ENCODE measurements around the gene MORN1. TPM values are rescaled to one million over a fixed set of nuclear protein-coding genes. Genes with fewer than 3 reads are reported as not detected.
A peak's percentile ranks its signal among the peaks of the same experiment; 100 is the strongest.

The MORN1 gene
- total RNA-seq, 1 experiment from 2014 or later: 47.8 TPM

- Histone ChIP-seq H3K79me2 (ENCODE audit: low read depth) (no peaks in the 10 kb centered on the region), H4K20me1 (ENCODE audit: insufficient read depth) (no peaks in the 10 kb centered on the region), H2AFZ (no peak overlapping the region), H3K36me3 (ENCODE audit: low read depth) (no peaks in the 10 kb centered on the region), H3F3A (ENCODE audit: insufficient read depth, low read depth) (no peaks in the 10 kb centered on the region), H3K27me3 (ENCODE audit: insufficient read depth, low read depth) (no peaks in the 10 kb centered on the region), H3K4me1 (replicated peaks; ENCODE audit: insufficient read depth) (no peaks in the 10 kb centered on the region; the same call in 1 of the 2 replicates), H3K9me3 (ENCODE audit: insufficient read depth, low read depth) (no peaks in the 10 kb centered on the region), H3K27ac (no peak overlapping the region), H3K4me3 (no peak overlapping the region), H3K9me2 (ENCODE audit: insufficient read depth) (no peaks in the 10 kb centered on the region), H3K4me2 (no peak overlapping the region)
- BruUV-seq (replicated peaks): no TSS peak
- TF ChIP-seq EZH2 (IDR thresholded peaks at IDR 0.05; ENCODE audit: low read depth) (no peak), CTCF (conservative IDR thresholded peaks at IDR 0.05) (no peak)
- intact Hi-C loops (cut with micrococcal nuclease; ENCODE audit: unreplicated experiment): no loop called here
- ChIA-PET POLR2A (ENCODE audit: unreplicated experiment) (no interaction called here), CTCF (no interaction called here)
- DNase-seq: peak; percentile 24 to 40
Observed at GRCh38 chr1:2372551-2373490, 18.5 kb downstream of the MORN1 start.

GRCh38 chr1:2368053-2368744 lies 23.2 kb downstream of the MORN1 start:
- Histone ChIP-seq H3K27me3 (ENCODE audit: insufficient read depth, low read depth) (no peaks in the 10 kb centered on the region), H3K4me2 (no peak overlapping the region), H3K9me3 (ENCODE audit: insufficient read depth, low read depth) (peaks cover 7% of the 10 kb centered on the region; the same call in 1 of the 2 replicates), H3K4me1 (replicated peaks; ENCODE audit: insufficient read depth) (no peaks in the 10 kb centered on the region; the same call in 1 of the 2 replicates), H3F3A (ENCODE audit: insufficient read depth, low read depth) (no peaks in the 10 kb centered on the region), H3K4me3 (no peak overlapping the region), H3K27ac (no peak overlapping the region), H3K36me3 (ENCODE audit: low read depth) (no peaks in the 10 kb centered on the region), H2AFZ (no peak overlapping the region), H3K9me2 (ENCODE audit: insufficient read depth) (no peaks in the 10 kb centered on the region), H3K79me2 (ENCODE audit: low read depth) (no peaks in the 10 kb centered on the region), H4K20me1 (ENCODE audit: insufficient read depth) (no peaks in the 10 kb centered on the region)
- POLR2A ChIA-PET (ENCODE audit: unreplicated experiment): no interaction called here
- peak in 1 of 2 experiments; percentile 20 for DNase-seq
- intact Hi-C loops (cut with micrococcal nuclease; ENCODE audit: unreplicated experiment): no loop called here
- BruUV-seq (replicated peaks): no TSS peak
- CTCF ChIA-PET: interaction anchor here (0.6 kb wide), 2 partner anchors 18 to 66 kb away, joined by 3 to 7 read pairs; no protein-coding TSS in a partner anchor
- no peak for TF ChIP-seq EZH2 (IDR thresholded peaks at IDR 0.05; ENCODE audit: low read depth)
- TF ChIP-seq CTCF (conservative IDR thresholded peaks at IDR 0.05): no peak

- no peak overlapping the region for H2AFZ ChIP-seq
- ChIA-PET POLR2A (ENCODE audit: unreplicated experiment) (no interaction called here), CTCF (no interaction called here)
- no peaks in the 10 kb centered on the region for H3K79me2 ChIP-seq (ENCODE audit: low read depth)
- H3K9me3 ChIP-seq (ENCODE audit: insufficient read depth, low read depth): peaks cover 7% of the 10 kb centered on the region; the same call in 1 of the 2 replicates
- H3K27me3 ChIP-seq (ENCODE audit: insufficient read depth, low read depth): no peaks in the 10 kb centered on the region
- H4K20me1 ChIP-seq (ENCODE audit: insufficient read depth): no peaks in the 10 kb centered on the region
- H3K4me2 ChIP-seq: no peak overlapping the region
- no peaks in the 10 kb centered on the region for H3K4me1 ChIP-seq (replicated peaks; ENCODE audit: insufficient read depth)
- H3K27ac ChIP-seq: no peak overlapping the region
- BruUV-seq (replicated peaks): no TSS peak
- no peak for DNase-seq
- H3K36me3 ChIP-seq (ENCODE audit: low read depth): no peaks in the 10 kb centered on the region
- intact Hi-C loops (cut with micrococcal nuclease; ENCODE audit: unreplicated experiment): no loop called here
- TF ChIP-seq EZH2 (IDR thresholded peaks at IDR 0.05; ENCODE audit: low read depth): no peak
- TF ChIP-seq CTCF (conservative IDR thresholded peaks at IDR 0.05): no peak
- no peak overlapping the region for H3K4me3 ChIP-seq
- H3F3A ChIP-seq (ENCODE audit: insufficient read depth, low read depth): no peaks in the 10 kb centered on the region
- H3K9me2 ChIP-seq (ENCODE audit: insufficient read depth): no peaks in the 10 kb centered on the region
Observed at GRCh38 chr1:2363847-2364513, 27.4 kb downstream of the MORN1 start.
